ENCODE measurements around the gene EOMES.

Gene EOMES

DNA sequence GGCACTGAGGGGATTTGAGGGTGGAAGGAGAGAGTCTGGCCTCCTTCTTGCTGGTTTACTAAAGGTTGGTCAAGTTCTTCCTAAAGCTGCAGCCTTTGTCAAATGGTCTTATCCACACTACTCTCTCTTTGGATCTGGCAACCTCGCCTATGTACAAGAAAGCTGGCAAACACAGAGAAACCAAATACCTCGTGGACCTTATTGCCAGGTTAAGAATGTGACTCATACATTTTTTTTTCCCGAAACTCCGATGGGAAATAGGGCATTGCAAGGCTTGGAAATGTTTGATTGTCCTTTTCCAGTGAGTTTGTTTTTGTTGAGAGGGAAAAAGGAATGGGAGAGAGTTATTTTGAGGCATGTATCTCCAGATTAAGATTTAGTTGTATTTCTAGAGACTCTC lies 13.9 kb downstream of the EOMES start:
- no peaks in the 10 kb centered on the region for H3K9me3 Mint-ChIP-seq

DNA sequence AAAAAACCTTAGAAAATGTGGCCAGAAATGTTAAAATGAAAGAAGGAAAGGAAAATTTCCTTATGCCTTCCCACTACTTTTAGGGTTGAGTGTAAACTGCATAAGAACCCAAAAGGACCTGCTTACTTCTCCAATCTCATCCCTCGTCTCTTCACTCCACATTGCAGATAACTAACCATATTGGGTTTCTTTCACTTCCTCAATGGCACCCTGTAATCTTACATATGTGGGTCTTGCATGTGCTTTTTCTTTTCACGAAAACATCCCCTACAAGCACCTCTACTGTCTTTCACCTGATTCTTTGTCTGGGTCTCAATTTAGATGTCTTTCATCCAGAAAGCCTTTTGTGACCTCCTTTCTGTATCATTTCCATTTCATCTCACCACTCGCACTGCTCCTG lies 23.1 kb downstream of the EOMES start:
- H3K27me3 Mint-ChIP-seq (ENCODE audit: low read depth), result no peaks in the 10 kb centered on the region
- H3K36me3 Mint-ChIP-seq (ENCODE audit: low read depth), result no peaks in the 10 kb centered on the region
- H3K4me3 Mint-ChIP-seq, result no peak overlapping the region
- H3K9me3 Mint-ChIP-seq, result peaks cover 11% of the 10 kb centered on the region
- no peak overlapping the region for H3K27ac Mint-ChIP-seq
- TF ChIP-seq, protein P1, sequence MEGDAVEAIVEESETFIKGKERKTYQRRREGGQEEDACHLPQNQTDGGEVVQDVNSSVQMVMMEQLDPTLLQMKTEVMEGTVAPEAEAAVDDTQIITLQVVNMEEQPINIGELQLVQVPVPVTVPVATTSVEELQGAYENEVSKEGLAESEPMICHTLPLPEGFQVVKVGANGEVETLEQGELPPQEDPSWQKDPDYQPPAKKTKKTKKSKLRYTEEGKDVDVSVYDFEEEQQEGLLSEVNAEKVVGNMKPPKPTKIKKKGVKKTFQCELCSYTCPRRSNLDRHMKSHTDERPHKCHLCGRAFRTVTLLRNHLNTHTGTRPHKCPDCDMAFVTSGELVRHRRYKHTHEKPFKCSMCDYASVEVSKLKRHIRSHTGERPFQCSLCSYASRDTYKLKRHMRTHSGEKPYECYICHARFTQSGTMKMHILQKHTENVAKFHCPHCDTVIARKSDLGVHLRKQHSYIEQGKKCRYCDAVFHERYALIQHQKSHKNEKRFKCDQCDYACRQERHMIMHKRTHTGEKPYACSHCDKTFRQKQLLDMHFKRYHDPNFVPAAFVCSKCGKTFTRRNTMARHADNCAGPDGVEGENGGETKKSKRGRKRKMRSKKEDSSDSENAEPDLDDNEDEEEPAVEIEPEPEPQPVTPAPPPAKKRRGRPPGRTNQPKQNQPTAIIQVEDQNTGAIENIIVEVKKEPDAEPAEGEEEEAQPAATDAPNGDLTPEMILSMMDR (IDR thresholded peaks at IDR 0.05; ENCODE audit: unreplicated experiment in 3 of 3), result no peak
- H3K4me1 Mint-ChIP-seq, result no peaks in the 10 kb centered on the region

More for the DNA sequence above, 13.9 kb downstream of the EOMES start:
- Mint-ChIP-seq H3K27ac (no peak overlapping the region), H3K4me1 (peaks cover 13% of the 10 kb centered on the region), H3K36me3 (ENCODE audit: low read depth) (no peaks in the 10 kb centered on the region), H3K27me3 (ENCODE audit: low read depth) (peaks cover 58% of the 10 kb centered on the region), H3K4me3 (no peak overlapping the region)
- TF ChIP-seq, protein P1 (IDR thresholded peaks at IDR 0.05; ENCODE audit: unreplicated experiment in 3 of 3), result no peak

DNA sequence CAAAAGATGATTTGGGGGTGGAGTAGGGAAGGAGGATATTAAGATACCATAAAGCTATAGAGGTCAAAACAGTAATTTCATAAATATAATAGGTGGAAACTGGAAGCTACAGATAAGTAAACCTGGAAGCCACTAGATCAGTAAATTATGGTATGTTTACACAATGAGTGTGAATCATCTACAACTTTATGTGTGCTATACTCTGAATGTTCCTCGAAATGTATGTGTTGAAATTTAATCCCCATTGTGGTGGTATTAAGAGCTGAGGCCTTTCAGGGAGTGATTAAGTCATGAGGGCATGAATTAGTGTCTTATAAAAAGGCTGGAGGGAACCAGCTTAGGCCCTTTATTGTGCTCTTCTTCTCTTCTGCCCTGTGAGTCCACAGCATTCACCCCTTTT lies 25.2 kb downstream of the EOMES start:
- Mint-ChIP-seq H3K27me3 (ENCODE audit: low read depth) (no peaks in the 10 kb centered on the region), H3K4me3 (no peak overlapping the region), H3K4me1 (no peaks in the 10 kb centered on the region), H3K27ac (no peak overlapping the region), H3K9me3 (peaks cover 17% of the 10 kb centered on the region), H3K36me3 (ENCODE audit: low read depth) (no peaks in the 10 kb centered on the region)
- TF ChIP-seq, protein P1 (IDR thresholded peaks at IDR 0.05; ENCODE audit: unreplicated experiment in 3 of 3), result no peak

- no peak overlapping the region for H3K4me3 Mint-ChIP-seq
- TF ChIP-seq, protein P1 (IDR thresholded peaks at IDR 0.05; ENCODE audit: unreplicated experiment in 3 of 3), result no peak
- H3K9me3 Mint-ChIP-seq, result peaks cover 25% of the 10 kb centered on the region
- H3K4me1 Mint-ChIP-seq, result no peaks in the 10 kb centered on the region
- H3K27ac Mint-ChIP-seq, result no peak overlapping the region
- no peaks in the 10 kb centered on the region for H3K36me3 Mint-ChIP-seq (ENCODE audit: low read depth)
- H3K27me3 Mint-ChIP-seq (ENCODE audit: low read depth), result peaks cover 3% of the 10 kb centered on the region
Observed at GRCh38 chr3:27695636-27696035, 26.5 kb downstream of the EOMES start.

DNA sequence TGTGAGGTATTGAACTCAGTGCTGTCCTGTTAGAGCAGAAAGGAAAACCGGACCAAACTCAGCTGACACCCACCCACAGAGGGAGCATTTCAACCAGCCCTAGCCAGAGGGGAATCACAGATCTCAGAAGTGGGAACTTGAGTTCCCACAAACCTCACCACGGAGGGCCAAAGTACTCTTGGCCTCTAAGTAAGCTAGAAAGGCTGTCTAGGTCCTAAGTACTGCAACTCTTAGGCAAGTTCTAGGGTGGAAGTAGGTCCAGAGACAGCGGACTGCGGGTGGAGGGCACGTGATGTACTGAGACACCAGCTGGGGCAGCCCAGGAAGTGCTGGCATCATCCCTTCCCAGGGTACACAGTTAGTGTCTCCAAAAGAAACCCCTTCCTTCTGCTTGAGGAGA lies 34.1 kb downstream of the EOMES start:
- TF ChIP-seq, protein P1 (IDR thresholded peaks at IDR 0.05; ENCODE audit: unreplicated experiment in 3 of 3), result no peak
- Mint-ChIP-seq H3K4me3 (no peak overlapping the region), H3K27me3 (ENCODE audit: low read depth) (peaks cover 3% of the 10 kb centered on the region)

DNA sequence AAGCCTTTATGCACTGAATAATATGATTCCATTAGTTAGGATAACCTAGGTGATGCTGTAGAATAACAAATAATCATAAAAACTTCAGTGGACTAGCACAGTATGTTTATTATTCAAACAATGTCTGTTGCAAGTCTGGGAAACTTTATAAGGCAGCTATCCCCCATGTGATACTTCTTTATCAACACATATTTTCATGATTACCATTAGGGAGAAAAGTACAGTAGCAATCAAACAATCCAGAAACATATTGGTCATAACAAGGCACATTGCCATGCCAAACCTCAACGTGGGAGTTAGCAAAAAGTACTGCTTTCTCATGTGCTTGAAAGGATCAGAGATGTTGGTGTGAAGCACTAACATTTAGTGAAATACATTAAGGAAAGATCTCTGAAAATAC lies 35.5 kb downstream of the EOMES start:
- TF ChIP-seq, protein P1 (IDR thresholded peaks at IDR 0.05; ENCODE audit: unreplicated experiment in 3 of 3), result no peak
- Mint-ChIP-seq H3K4me3 (no peak overlapping the region), H3K36me3 (ENCODE audit: low read depth) (no peaks in the 10 kb centered on the region), H3K27ac (no peak overlapping the region), H3K27me3 (ENCODE audit: low read depth) (peaks cover 3% of the 10 kb centered on the region), H3K4me1 (no peaks in the 10 kb centered on the region), H3K9me3 (peaks cover 19% of the 10 kb centered on the region)

More for the DNA sequence above, 34.1 kb downstream of the EOMES start:
- no peaks in the 10 kb centered on the region for H3K4me1 Mint-ChIP-seq
- no peaks in the 10 kb centered on the region for H3K36me3 Mint-ChIP-seq (ENCODE audit: low read depth)
- H3K9me3 Mint-ChIP-seq, result peaks cover 25% of the 10 kb centered on the region
- H3K27ac Mint-ChIP-seq, result no peak overlapping the region
